Smooth muscle cell (in vitro differentiated cells): ENCODE data around the gene ANO7. TPM values are rescaled to one million over a fixed set of nuclear protein-coding genes. Genes with fewer than 3 reads are reported as not detected.
"Not testable (repeated sequence)": the region's sequence is repeated elsewhere in the genome, so short reads cannot be mapped to it uniquely, and the experiment has no call there.

ENCODE experiments used
- DNase-seq: peaks from one replicate; lab custom pipeline; 2025; ENCODE audit not compliant: unreplicated experiment; lab: John Stamatoyannopoulos, UW
- H2AFZ ChIP-seq: fragments of 200-600 bp; sonication (generic); 2 replicates; pipeline ENCODE4 v1.6.0; 2016; ENCODE audit warnings: antibody characterized with exemption, low read depth, mild to moderate bottlenecking
- H3F3A ChIP-seq: fragments of 200-600 bp; sonication (generic); 2 replicates; pipeline ENCODE4 v1.6.0; 2017; ENCODE audit warnings: antibody characterized with exemption, low read depth
- H3K27ac ChIP-seq: fragments of 200-600 bp; sonication (generic); 2 replicates; pipeline ENCODE4 v1.5.1; 2016; ENCODE audit warnings: low read depth, mild to moderate bottlenecking
- H3K27me3 ChIP-seq: fragments of 200-600 bp; sonication (generic); 2 replicates; pipeline ENCODE4 v1.6.1; 2016; ENCODE audit warnings: low read depth, mild to moderate bottlenecking
- H3K36me3 ChIP-seq: fragments of 200-600 bp; sonication (generic); 2 replicates; pipeline ENCODE4 v1.5.1; 2016; ENCODE audit warnings: low read depth
- H3K4me1 ChIP-seq: fragments of 200-600 bp; sonication (generic); 2 replicates; pipeline ENCODE4 v1.5.1; 2016; ENCODE audit warnings: low read depth
- H3K4me2 ChIP-seq: fragments of 200-600 bp; sonication (generic); 2 replicates; pipeline ENCODE4 v1.6.0; 2016; ENCODE audit warnings: mild to moderate bottlenecking
- H3K4me3 ChIP-seq: fragments of 200-600 bp; sonication (generic); 2 replicates; pipeline ENCODE4 v1.5.1; 2016; ENCODE audit warnings: mild to moderate bottlenecking
- H3K79me2 ChIP-seq: fragments of 200-600 bp; sonication (generic); 2 replicates; pipeline ENCODE4 v1.6.0; 2016; ENCODE audit warnings: low read depth, mild to moderate bottlenecking
- H3K9ac ChIP-seq: fragments of 200-600 bp; sonication (generic); 2 replicates; pipeline ENCODE4 v1.6.0; 2016; ENCODE audit warnings: low read depth
- H3K9me3 ChIP-seq: fragments of 200-600 bp; sonication (generic); replicated peaks from 2 replicates; pipeline ENCODE4 v1.5.1; 2016; ENCODE audit warnings: low read depth
- H4K20me1 ChIP-seq: fragments of 200-600 bp; sonication (generic); 2 replicates; pipeline ENCODE4 v1.6.0; 2016; ENCODE audit warnings: low read depth
- CTCF ChIP-seq: fragments of 200-600 bp; sonication (generic); IDR thresholded peaks from 2 replicates; pipeline ENCODE4 v1.5.1; 2017; ENCODE audit warnings: borderline replicate concordance, mild to moderate bottlenecking, antibody characterized with exemption; ENCODE audit not compliant: insufficient read depth, poor library complexity, severe bottlenecking
- WGBS: methylation state at CpG from one replicate; pipeline ENCODE4 v1.1.7; 2016; ENCODE audit warnings: low lambda C conversion rate; 5-methylcytosine and 5-hydroxymethylcytosine counted together
- polyA plus RNA-seq: library from polyadenylated mRNA; unstranded; fragments of >200 nt; fragmentation: Nextera tagmentation; extraction: Ambion mirVana; gene quantifications from 2 replicates; pipeline ENCODE4 v1.2.1, GENCODE V29; 2016
- total RNA-seq: library from RNA; depleted of rRNA; stranded (reverse); fragments of >200 nt; gene quantifications from 2 replicates; pipeline ENCODE4 v1.2.3, GENCODE V29; 2014

ANO7 gene
- total and polyA plus RNA-seq, 2 experiments from 2014 or later = 1.3 to 1.4 TPM

DNA sequence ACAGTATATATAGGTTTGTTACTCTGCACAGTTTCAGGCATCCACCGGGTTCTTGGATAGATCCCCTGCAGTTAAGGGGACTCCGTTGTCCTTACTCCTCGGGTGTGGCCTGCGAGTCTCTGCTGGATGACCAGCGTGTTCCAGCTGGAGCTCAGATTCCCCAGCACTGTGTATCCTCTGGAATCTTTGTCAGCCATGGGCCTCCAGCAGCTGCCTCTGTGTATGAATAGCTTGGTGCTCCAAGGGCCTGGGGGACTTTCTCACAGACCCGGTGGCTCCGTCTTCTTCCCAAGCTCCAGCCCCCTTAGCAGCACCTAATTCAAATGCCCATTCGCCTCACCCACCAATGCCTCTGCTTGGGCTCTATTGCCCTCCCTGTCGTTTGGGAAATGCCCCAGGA lies 6.3 kb downstream of the ANO7 start:
- no peaks in the 10 kb centered on the region for H4K20me1 ChIP-seq
- no peak for DNase-seq

GRCh38 chr2:241195506-241196130 lies 7.1 kb downstream of the ANO7 start:
- Histone ChIP-seq H3K79me2 (no peaks in the 10 kb centered on the region), H3K4me3 (no peak overlapping the region), H3K27me3 (no peaks in the 10 kb centered on the region), H3K4me2 (no peak overlapping the region), H3K9me3 (no peaks in the 10 kb centered on the region), H3K36me3 (no peaks in the 10 kb centered on the region), H2AFZ (no peak overlapping the region), H3K9ac (no peak overlapping the region), H3K27ac (no peak overlapping the region), H3F3A (no peaks in the 10 kb centered on the region), H4K20me1 (no peaks in the 10 kb centered on the region), H3K4me1 (no peaks in the 10 kb centered on the region)
- WGBS = 88% methylated on average over 18 of the region's 18 CpGs
- no peak for TF ChIP-seq CTCF
- DNase-seq = no peak

More for the DNA sequence above, 6.3 kb downstream of the ANO7 start:
- Histone ChIP-seq H3K4me2 (no peak overlapping the region), H3K4me1 (no peaks in the 10 kb centered on the region), H3K27me3 (no peaks in the 10 kb centered on the region), H2AFZ (no peak overlapping the region), H3K27ac (no peak overlapping the region), H3K9me3 (no peaks in the 10 kb centered on the region), H3K36me3 (no peaks in the 10 kb centered on the region), H3K4me3 (no peak overlapping the region), H3K9ac (no peak overlapping the region), H3K79me2 (no peaks in the 10 kb centered on the region), H3F3A (no peaks in the 10 kb centered on the region)
- WGBS = 84% methylated on average over 9 of the region's 9 CpGs
- no peak for TF ChIP-seq CTCF

DNA sequence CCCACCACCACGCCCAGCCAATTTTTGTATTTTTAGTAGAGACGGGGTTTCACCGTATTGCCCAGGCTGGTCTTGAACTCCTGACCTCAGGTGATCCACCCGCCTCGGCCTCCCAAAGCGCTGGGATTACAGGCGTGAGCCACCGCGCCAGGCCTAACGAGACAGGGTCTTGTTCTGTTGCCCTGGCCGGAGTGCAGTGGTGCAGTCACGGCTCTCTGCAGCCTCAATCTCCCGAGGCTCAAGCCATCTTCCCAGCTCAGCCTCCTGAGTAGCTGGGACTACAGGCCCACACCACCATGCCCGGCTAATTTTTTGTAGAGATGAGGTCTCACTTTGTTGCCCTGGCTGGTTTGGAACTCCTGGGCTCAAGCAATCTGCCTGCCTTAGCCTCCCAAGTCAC lies 8.8 kb downstream of the ANO7 start:
- not testable (repeated sequence) for H3K36me3 ChIP-seq, H3K4me3 ChIP-seq, H3K4me2 ChIP-seq, H3K27ac ChIP-seq, H3K79me2 ChIP-seq, H3K9ac ChIP-seq, H3F3A ChIP-seq, H3K4me1 ChIP-seq, DNase-seq, H2AFZ ChIP-seq, H4K20me1 ChIP-seq, H3K27me3 ChIP-seq, H3K9me3 ChIP-seq
- 95% methylated on average over 14 of the region's 14 CpGs for WGBS

- Histone ChIP-seq H4K20me1 (no peaks in the 10 kb centered on the region), H3K27ac (no peak overlapping the region), H3K9me3 (no peaks in the 10 kb centered on the region), H3K4me1 (no peaks in the 10 kb centered on the region), H3K27me3 (no peaks in the 10 kb centered on the region), H3K4me3 (no peak overlapping the region), H3K4me2 (no peak overlapping the region), H3K9ac (no peak overlapping the region), H2AFZ (no peak overlapping the region), H3F3A (no peaks in the 10 kb centered on the region), H3K79me2 (no peaks in the 10 kb centered on the region), H3K36me3 (no peaks in the 10 kb centered on the region)
- DNase-seq = no peak
- no peak for TF ChIP-seq CTCF
- WGBS = 85% methylated on average over 6 of the region's 6 CpGs
Observed at GRCh38 chr2:241197947-241198346, 9.5 kb downstream of the ANO7 start.
